ENCODE data around the gene RHBDL1.

The RHBDL1 gene

DNA sequence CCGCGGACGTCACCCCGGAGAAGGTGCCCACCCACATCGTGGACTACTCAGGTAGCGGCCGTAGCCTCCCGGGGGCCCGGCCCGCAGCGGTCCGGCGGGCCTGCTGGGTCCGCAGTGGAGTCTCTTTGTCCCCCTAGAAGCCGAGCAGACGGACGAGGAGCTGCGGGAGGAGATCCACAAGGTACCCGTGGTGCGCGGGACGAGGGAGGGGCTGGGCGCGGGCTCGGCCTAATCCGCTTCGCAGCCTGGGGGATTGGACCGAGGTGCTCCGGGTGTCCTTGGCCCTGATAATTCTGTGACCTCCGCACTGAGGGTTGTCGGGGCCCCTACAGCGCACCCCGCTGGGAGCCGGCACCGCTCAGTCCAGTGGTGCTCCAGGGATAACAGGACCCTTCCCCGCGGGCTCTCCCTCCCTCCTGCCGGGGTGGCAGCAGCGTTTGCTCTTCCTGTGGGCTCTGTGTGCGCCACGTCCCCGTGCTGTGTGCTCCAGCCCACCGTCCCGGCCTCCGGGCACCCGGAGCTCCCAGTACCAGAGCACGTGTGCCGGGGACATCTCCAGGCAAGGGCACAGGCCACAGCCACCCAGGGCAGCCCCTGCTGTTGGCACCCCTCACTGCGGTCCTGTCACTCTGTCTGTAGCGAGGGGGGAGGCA lies 6.8 kb upstream of the RHBDL1 start:
- Histone ChIP-seq H3K27me3 (ENCODE audit: low read length) (no peaks in the 10 kb centered on the region), H2AFZ (ENCODE audit: low read depth, low read length, severe bottlenecking) (peak overlapping the region; percentile 44), H3K36me3 (ENCODE audit: low read length) (no peaks in the 10 kb centered on the region)

DNA sequence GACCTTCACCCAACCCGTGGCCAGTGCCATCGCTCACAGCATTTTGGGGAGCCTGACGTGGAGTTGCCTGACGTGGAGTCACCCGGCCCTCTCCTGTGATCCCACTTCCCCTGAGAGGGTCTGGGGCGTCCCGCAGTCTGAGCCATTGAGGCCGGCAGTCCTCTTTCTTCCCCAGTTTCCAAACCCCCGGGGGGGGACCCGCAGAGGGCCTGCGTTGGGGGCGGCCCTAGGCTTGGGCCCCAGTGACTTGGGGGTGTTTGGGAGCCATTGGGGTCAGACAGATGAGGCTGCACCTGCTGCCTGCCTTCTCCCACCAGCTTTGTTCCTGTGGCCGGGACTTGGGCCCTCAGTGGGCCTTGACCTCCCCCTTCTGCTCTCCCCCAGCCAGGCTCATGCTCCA lies 5.8 kb upstream of the RHBDL1 start:
- Histone ChIP-seq H3K4me3 (ENCODE audit: insufficient read depth, low read length, poor library complexity, severe bottlenecking) (no peak overlapping the region), H3K27me3 (ENCODE audit: low read length) (no peaks in the 10 kb centered on the region), H4K20me1 (ENCODE audit: low read depth, low read length) (no peaks in the 10 kb centered on the region), H3K27ac (ENCODE audit: low read depth, low read length) (no peak overlapping the region), H3K9me3 (ENCODE audit: insufficient read depth, low read length) (no peaks in the 10 kb centered on the region), H3K36me3 (ENCODE audit: low read length) (no peaks in the 10 kb centered on the region), H2AFZ (ENCODE audit: low read depth, low read length, severe bottlenecking) (no peak overlapping the region), H3K79me2 (ENCODE audit: insufficient read depth, low read length) (peaks cover 8% of the 10 kb centered on the region; the same call in 1 of the 2 replicates), H3K9ac (ENCODE audit: low read length) (no peak overlapping the region), H3K9me2 (replicated peaks; ENCODE audit: insufficient read depth, low read length) (no peaks in the 10 kb centered on the region), H3K4me2 (ENCODE audit: low read depth, low read length, poor library complexity, severe bottlenecking) (peak overlapping the region; percentile 65), H3F3A (ENCODE audit: insufficient read depth) (no peaks in the 10 kb centered on the region)
- TF ChIP-seq EZH2phosphoT487 (conservative IDR thresholded peaks at IDR 0.05; ENCODE audit: low read length): no peak
- TF ChIP-seq, protein P1, sequence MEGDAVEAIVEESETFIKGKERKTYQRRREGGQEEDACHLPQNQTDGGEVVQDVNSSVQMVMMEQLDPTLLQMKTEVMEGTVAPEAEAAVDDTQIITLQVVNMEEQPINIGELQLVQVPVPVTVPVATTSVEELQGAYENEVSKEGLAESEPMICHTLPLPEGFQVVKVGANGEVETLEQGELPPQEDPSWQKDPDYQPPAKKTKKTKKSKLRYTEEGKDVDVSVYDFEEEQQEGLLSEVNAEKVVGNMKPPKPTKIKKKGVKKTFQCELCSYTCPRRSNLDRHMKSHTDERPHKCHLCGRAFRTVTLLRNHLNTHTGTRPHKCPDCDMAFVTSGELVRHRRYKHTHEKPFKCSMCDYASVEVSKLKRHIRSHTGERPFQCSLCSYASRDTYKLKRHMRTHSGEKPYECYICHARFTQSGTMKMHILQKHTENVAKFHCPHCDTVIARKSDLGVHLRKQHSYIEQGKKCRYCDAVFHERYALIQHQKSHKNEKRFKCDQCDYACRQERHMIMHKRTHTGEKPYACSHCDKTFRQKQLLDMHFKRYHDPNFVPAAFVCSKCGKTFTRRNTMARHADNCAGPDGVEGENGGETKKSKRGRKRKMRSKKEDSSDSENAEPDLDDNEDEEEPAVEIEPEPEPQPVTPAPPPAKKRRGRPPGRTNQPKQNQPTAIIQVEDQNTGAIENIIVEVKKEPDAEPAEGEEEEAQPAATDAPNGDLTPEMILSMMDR (IDR thresholded peaks at IDR 0.05; ENCODE audit: insufficient read depth, low read length, poor library complexity, severe bottlenecking): no peak

More for the DNA sequence above, 6.8 kb upstream of the RHBDL1 start:
- H3K79me2 ChIP-seq (ENCODE audit: insufficient read depth, low read length): peaks cover 8% of the 10 kb centered on the region; the same call in 1 of the 2 replicates
- peak overlapping the region; percentile 88 for H3K4me3 ChIP-seq (ENCODE audit: insufficient read depth, low read length, poor library complexity, severe bottlenecking)
- H3K4me2 ChIP-seq (ENCODE audit: low read depth, low read length, poor library complexity, severe bottlenecking): peak overlapping the region; percentile 65
- H3K9me3 ChIP-seq (ENCODE audit: insufficient read depth, low read length): no peaks in the 10 kb centered on the region
- H3F3A ChIP-seq (ENCODE audit: insufficient read depth): no peaks in the 10 kb centered on the region
- H3K9me2 ChIP-seq (replicated peaks; ENCODE audit: insufficient read depth, low read length): no peaks in the 10 kb centered on the region
- peak overlapping the region; percentile 45 for H3K27ac ChIP-seq (ENCODE audit: low read depth, low read length)
- TF ChIP-seq, protein P1 (IDR thresholded peaks at IDR 0.05; ENCODE audit: insufficient read depth, low read length, poor library complexity, severe bottlenecking): no peak
- TF ChIP-seq EZH2phosphoT487 (conservative IDR thresholded peaks at IDR 0.05; ENCODE audit: low read length): no peak
- no peaks in the 10 kb centered on the region for H4K20me1 ChIP-seq (ENCODE audit: low read depth, low read length)
- H3K9ac ChIP-seq (ENCODE audit: low read length): peak overlapping the region; percentile 96

DNA sequence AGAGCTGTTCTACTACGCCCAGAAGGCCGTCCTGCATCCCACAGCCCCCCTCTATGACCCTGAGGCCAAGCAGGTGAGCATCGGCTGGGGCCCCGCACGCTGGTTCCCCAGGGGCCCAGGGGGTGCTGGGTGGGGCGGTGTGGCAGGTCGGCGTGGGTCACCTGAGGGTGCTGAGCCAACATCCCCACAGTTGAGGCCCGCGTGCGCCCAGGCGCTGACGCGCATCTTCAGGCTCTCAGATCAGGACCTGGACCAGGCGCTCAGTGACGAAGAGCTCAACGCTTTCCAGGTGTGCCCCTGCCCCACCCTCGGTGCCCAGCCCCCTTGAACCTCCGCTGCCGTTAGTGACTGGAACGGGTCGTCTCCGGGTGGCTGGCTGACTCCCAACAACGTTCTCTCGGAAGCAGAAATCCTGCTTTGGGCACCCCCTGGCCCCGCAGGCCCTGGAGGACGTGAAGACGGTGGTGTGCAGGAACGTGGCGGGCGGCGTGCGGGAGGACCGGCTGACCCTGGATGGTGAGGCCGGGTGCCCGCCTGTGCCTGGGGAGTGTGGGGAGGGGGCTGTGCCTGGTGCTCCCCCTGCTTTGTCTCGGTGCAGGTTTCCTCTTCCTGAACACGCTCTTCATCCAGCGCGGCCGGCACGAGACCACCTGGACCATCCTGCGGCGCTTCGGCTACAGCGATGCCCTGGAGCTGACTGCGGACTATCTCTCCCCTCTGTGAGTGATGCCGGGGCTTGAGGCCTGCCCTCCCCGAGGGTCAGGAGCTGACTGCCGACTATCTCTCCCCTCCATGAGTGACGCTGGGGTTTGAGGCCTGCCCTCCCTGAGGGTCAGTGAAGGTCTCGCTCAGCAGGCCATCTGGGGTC lies 4.8 kb upstream of the RHBDL1 start:
- H3K9ac ChIP-seq (ENCODE audit: low read length): no peak overlapping the region
- TF ChIP-seq, protein P1 (IDR thresholded peaks at IDR 0.05; ENCODE audit: insufficient read depth, low read length, poor library complexity, severe bottlenecking): no peak
- TF ChIP-seq EZH2phosphoT487 (conservative IDR thresholded peaks at IDR 0.05; ENCODE audit: low read length): no peak
- H2AFZ ChIP-seq (ENCODE audit: low read depth, low read length, severe bottlenecking): no peak overlapping the region
- H3K9me2 ChIP-seq (replicated peaks; ENCODE audit: insufficient read depth, low read length): no peaks in the 10 kb centered on the region
- no peaks in the 10 kb centered on the region for H3K27me3 ChIP-seq (ENCODE audit: low read length)
- no peaks in the 10 kb centered on the region for H3K9me3 ChIP-seq (ENCODE audit: insufficient read depth, low read length)
- peaks cover 8% of the 10 kb centered on the region; the same call in 1 of the 2 replicates for H3K79me2 ChIP-seq (ENCODE audit: insufficient read depth, low read length)
- no peak overlapping the region for H3K4me3 ChIP-seq (ENCODE audit: insufficient read depth, low read length, poor library complexity, severe bottlenecking)
- H3K4me2 ChIP-seq (ENCODE audit: low read depth, low read length, poor library complexity, severe bottlenecking): no peak overlapping the region
- no peaks in the 10 kb centered on the region for H3K36me3 ChIP-seq (ENCODE audit: low read length)
- H3K27ac ChIP-seq (ENCODE audit: low read depth, low read length): no peak overlapping the region
- no peaks in the 10 kb centered on the region for H4K20me1 ChIP-seq (ENCODE audit: low read depth, low read length)
- H3F3A ChIP-seq (ENCODE audit: insufficient read depth): no peaks in the 10 kb centered on the region

Data from SU-DHL-6 (cell line).